Islet precursor cell (in vitro differentiated cells): ENCODE data around the gene EZR.
A peak's percentile ranks its signal among the peaks of the same experiment; 100 is the strongest.
"Not testable (repeated sequence)": the region's sequence is repeated elsewhere in the genome, so short reads cannot be mapped to it uniquely, and the experiment has no call there.

Experiments used
- DNase-seq: peaks from one replicate; pipeline ENCODE4 v3.0.0-alpha.2; 2018

The EZR gene

DNA sequence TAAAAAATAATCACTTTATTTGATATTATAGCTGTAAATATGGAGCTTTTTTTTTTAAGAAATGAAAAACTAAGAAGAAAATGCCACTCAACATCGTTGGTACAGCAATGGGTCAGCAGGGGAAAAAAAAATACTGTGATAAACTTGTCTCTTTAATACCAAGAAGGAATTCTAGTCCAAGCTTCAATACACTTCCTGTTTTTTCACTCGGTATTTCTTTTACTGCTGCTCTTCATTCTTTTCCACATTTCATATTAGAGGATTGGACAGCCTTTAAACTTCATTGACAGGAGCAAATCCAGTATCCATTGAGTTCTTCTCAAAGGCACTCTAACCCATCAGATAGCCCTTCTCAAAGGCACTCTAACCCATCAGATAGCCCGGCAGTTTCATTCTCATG, 22.2 kb upstream of the EZR start:
- no peak for DNase-seq

DNA sequence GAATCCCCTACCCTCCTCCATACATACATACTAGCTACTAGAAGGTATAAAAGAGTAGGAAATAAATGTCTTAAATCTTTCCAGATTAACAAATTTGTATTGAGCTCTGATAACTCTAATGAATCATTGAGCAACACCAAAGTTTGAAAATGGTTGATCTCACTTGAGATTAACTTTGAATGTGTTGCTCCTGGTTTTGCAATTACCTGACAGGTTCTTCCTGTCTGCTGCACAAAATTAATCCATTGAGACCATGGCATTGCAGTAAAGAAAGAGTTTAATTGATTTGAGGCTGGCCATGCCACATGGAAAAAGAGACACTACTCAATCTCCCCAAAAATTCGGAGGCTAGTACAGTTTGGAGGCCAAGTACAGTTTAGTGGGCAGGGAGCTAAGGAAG, 21.3 kb upstream of the EZR start:
- no peak for DNase-seq

DNA sequence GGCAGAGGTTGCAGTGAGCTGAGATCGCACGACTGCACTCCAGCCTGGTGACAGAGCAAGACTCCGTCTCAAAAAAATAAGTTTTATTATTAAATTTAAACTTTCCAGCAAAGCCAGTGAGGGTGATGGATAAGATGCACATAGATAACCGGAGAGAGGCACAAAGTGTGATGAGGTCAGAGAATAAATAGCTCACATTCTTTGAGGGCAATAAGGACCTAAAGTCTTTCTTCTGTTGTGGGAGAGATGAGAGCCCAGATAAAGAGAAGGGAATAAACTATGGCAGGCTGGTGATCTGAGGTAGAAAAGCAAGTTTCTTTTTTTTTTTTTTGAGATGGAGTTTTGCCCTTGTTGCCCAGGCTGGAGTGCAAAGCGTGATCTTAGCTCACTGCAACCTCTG, 20.6 kb upstream of the EZR start:
- DNase-seq: no peak

- DNase-seq: not testable (repeated sequence)
These were observed 19.6 kb upstream of the EZR start for GRCh38 chr6:158838790-158839189.

GRCh38 chr6:158837684-158838625, 18.8 kb upstream of the EZR start:
- peak; percentile 98 for DNase-seq

GRCh38 chr6:158836625-158837311, 17.6 kb upstream of the EZR start:
- DNase-seq: no peak

- peak; percentile 96 for DNase-seq
These were observed 16.6 kb upstream of the EZR start for GRCh38 chr6:158835616-158836221.

DNA sequence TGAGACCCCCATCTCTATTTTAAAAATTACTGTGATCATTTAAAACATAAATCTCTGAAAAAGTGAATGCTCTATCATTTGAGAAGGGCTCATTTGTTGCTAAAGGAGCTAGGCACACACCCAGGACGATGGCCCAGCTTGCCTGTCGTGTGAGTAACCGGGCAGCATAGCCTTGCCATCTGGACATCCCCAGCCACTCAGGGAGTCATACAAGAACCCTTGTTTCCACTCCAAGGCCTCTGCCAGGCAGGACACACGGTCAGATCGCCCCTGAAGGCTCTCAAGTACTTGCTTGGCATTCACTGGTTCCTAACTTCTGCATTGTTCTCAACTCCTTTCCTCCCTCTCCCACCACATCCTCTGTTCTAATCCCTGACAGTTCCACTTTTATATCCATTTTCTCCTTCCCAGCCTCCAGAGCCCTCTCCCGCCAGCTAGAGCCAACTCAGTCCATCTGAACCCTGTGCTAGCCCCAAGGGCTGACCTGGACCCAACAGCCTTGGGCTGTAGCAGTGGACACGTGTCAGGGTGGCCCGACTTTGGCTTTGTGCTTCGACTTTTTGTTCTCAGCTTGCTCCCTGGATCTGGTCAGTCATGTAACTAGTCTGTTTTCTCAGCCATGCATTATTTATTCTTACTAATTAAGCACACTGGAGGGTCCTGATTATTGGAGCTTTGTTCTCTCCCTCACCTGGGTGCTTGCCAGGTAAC, 15.7 kb upstream of the EZR start:
- DNase-seq: no peak

DNA sequence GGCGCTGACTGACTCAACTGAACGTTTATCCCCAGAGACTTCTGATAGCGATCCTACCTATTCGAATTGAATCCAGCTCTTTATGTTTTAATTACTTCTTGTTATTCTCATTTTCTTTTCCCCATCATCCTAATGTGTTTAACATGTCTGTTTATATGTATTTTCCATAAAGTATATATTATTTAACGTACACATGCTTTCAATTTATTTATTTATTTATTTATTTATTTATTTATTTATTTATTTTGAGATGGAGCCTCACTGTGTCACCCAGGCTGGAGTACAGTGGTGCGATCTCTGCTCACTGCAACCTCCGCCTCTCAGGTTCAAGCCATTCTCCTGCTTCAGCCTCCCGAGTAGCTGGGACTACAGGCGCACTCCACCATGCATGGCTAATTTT, 13.6 kb upstream of the EZR start:
- DNase-seq: not testable (repeated sequence)

DNA sequence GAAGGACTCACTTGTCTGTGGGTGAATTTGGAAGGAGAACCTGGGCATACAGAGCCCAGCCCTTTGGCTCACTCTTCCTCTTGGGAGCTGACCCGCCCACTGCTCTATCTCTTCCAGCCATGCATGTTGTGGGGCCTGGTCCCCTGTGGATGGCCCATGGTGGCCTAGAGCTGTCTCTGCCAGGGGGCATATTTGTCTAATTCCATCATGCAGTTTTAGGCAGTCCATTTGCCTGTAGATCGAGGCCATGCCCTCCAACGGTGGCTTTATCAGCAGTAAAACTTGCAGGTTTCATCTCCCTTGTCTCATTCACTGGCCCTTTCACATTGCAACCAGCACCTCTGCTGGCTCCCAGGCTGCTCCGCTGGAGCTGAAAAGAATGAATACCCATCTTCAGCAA, 12.9 kb upstream of the EZR start:
- DNase-seq: no peak

DNA sequence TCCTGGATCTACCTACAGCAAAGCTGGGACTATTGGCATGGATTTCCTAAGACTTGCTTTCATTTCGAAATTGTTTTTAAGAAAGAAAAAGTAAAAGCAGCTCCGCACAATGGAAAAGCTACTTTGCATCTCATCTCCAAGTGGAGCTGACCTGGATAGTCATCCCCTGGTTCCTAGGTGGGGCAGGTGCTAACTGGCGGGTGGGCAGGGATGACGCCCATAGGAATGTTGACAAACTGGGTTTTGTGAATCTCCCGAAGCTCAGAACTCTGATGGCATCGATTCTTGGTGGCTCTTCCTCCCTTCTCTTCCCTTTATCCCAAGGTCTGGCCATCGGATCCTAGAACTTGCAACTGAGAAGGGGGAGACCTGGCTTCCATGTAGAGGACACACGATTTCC, 12.4 kb upstream of the EZR start:
- DNase-seq: peak; percentile 57

- DNase-seq: no peak
These were observed 11.6 kb upstream of the EZR start for GRCh38 chr6:158830736-158831135.

DNA sequence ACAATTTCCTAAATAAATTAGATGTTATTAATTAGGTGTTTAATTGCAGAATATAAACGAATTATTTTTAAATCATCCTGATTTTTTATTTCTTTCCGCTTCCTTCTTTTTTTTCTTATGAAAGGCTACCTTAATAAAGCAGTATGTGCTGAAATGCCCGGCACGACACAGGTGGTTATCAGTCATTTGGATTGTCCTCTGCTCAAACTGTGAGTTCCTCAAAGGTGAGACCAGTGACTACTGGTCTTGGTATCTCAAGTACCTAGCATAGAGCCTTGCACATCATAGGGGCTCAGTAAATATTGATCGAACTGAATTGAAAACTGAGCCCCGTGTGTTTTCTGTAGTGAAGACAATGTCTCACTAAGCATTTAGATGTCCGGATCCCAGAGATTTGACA, 9.6 kb upstream of the EZR start:
- DNase-seq: no peak

GRCh38 chr6:158826819-158827501, 7.8 kb upstream of the EZR start:
- no peak for DNase-seq

GRCh38 chr6:158825951-158826306, 6.8 kb upstream of the EZR start:
- DNase-seq: peak; percentile 56

DNA sequence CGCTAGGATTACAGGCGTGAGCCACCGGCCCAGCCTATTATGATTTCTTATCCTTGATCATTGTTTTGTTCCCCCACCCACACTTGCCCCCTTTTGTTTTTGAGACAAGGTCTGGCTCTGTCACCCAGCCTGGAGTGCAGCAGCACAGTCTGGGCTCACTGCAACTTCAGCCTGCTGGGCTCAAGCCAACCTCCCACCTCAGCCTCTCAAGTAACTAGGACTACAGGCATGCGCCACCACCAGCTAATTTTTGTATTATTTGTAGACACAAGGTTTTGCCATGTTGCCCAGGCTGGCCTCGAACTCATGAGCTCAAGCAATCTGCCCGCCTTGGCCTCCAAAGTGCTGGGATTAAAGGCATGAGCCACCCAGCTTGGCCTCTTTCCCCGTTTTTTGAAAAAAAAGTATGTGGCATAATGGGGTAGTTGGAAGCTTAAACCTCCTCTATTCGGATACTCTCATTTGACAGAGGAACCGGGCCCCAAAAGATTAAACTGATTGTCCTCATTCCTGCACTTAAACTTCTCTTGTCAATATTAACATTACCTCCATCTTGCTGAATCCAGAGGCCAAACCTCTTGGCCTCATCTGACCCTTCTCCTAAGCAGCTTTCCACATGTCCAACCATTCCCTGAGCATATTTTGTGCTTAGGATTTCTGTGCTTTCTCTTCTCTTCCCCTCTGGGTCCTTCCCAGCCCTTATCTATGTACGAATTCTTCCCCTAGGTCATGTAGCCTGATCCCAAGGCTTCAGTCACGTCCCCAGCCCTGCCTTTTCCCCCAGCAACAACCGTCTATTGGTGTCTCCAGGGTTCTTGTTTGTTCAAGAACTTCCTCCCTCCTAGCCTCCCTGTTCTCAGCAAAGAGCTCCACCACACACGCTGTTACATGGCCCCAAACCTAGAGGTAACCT, 6.1 kb upstream of the EZR start:
- peak; percentile 56 for DNase-seq

- not testable (repeated sequence) for DNase-seq
These were observed 4.4 kb upstream of the EZR start for GRCh38 chr6:158823616-158824015.

DNA sequence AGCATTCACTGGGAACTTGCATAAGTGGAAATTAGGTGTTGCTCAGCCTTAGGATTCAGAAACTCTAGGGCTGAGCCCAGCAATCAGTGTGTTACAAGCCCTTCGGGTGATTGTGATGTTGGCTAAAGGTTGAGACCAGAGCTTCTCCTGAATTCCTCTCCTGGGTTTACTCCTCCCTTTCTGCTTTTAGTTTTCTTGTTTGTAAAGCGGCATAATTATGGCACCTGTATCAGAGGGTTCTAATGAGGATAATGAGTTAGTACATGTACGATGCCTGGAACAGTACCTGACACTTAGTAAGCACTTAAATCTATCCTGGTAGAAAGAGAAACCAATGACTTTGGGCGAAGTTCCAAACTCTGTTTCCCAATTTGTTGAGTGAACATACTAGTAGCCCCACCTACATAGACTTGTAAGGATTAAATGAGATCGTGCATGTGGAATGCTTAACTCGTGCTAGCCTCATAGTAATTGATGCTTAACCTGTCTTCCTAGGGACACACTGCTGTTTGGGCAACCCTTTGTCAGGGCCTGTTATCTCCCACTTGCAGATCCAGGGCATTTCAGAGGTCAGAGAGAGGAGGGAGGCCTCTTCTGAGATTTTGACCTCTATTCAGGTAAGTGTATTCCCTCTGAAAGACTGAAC, 932 bp upstream of the EZR start:
- DNase-seq: peak; percentile 52

GRCh38 chr6:158818581-158819212, 471 bp downstream of the EZR start:
- DNase-seq: peak; percentile 82
